Measurements from ENCODE around the gene NUSAP1.

- TF ChIP-seq CTCF (conservative IDR thresholded peaks at IDR 0.05; ENCODE audit: low read depth, low read length) (no peak), EZH2phosphoT487 (IDR thresholded peaks at IDR 0.05; ENCODE audit: borderline replicate concordance, low read length) (no peak)
Measured at GRCh38 chr15:41337631-41338522, 5.2 kb downstream of the NUSAP1 start.

Data from PC-3 (cell line).